Parathyroid adenoma (tissue), 2 donors: ENCODE results near the gene ACOX3.

Source experiments
- H2AFZ ChIP-seq: fragments of 300-600 bp; sonication (generic); one replicate; pipeline ENCODE4 v1.7.0; 2017; ENCODE audit warnings: antibody characterized with exemption, mild to moderate bottlenecking
- H3K27ac ChIP-seq: fragments of 300-600 bp; sonication (generic); one replicate; pipeline ENCODE4 v1.7.0; 2017
- H3K27me3 ChIP-seq: fragments of 300-600 bp; sonication (generic); one replicate; pipeline ENCODE4 v1.7.0; 2017; ENCODE audit warnings: low read length; ENCODE audit not compliant: control insufficient read depth, insufficient read depth
- H3K36me3 ChIP-seq: fragments of 300-600 bp; sonication (generic); one replicate; pipeline ENCODE4 v1.7.0; 2017; ENCODE audit warnings: low read length; ENCODE audit not compliant: control insufficient read depth, insufficient read depth
- H3K4me1 ChIP-seq: fragments of 300-600 bp; sonication (generic); one replicate; pipeline ENCODE4 v1.7.0; 2017; ENCODE audit warnings: control low read depth
- H3K4me2 ChIP-seq: fragments of 300-600 bp; sonication (generic); one replicate; pipeline ENCODE4 v1.7.0; 2017; ENCODE audit warnings: low read length
- H3K4me3 ChIP-seq: fragments of 300-600 bp; sonication (generic); one replicate; pipeline ENCODE4 v1.7.0; 2017; ENCODE audit warnings: low read depth, low read length
- H3K79me2 ChIP-seq: fragments of 300-600 bp; sonication (generic); one replicate; pipeline ENCODE4 v1.7.0; 2017; ENCODE audit warnings: control low read depth
- H3K9ac ChIP-seq: fragments of 300-600 bp; sonication (generic); one replicate; pipeline ENCODE4 v1.7.0; 2017; ENCODE audit warnings: mild to moderate bottlenecking
- H3K9me3 ChIP-seq: fragments of 300-600 bp; sonication (generic); one replicate; pipeline ENCODE4 v1.7.0; 2017; ENCODE audit warnings: low read length; ENCODE audit not compliant: control insufficient read depth
- TF ChIP-seq, protein P1 (sequence below): fragments of 300-600 bp; sonication (generic); IDR thresholded peaks from one replicate; pipeline ENCODE4 v1.7.0; 2017; ENCODE audit warnings: antibody characterized with exemption, mild to moderate bottlenecking
- donor health status: primary hyperparathyroidism.

ACOX3 gene

DNA sequence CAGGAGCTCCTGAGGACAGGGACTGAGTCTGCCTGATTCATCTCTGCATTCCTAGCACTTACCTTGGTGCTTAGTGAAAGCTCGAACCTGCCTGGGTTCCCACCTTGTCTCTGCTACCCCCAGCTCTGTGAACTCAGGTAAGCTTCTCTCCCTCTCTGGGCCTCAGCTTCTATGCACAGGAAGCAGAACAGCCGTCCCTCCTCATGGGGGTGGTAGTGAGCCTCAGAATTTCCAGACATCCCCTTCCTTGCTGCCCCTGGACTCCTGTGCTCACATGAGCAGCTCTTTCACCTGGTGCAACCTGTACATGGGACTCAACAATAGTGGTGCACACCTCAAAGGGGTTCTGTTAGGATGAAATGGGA lies 120.2 kb downstream of the ACOX3 start:
- Histone ChIP-seq H2AFZ (no peak overlapping the region), H3K79me2 (no peaks in the 10 kb centered on the region), H3K4me2 (no peak overlapping the region), H3K36me3 (no peaks in the 10 kb centered on the region), H3K27me3 (no peaks in the 10 kb centered on the region), H3K9ac (no peak overlapping the region), H3K4me1 (peaks cover 5% of the 10 kb centered on the region), H3K9me3 (no peaks in the 10 kb centered on the region), H3K27ac (no peak overlapping the region), H3K4me3 (no peak overlapping the region)
- TF ChIP-seq, protein P1, sequence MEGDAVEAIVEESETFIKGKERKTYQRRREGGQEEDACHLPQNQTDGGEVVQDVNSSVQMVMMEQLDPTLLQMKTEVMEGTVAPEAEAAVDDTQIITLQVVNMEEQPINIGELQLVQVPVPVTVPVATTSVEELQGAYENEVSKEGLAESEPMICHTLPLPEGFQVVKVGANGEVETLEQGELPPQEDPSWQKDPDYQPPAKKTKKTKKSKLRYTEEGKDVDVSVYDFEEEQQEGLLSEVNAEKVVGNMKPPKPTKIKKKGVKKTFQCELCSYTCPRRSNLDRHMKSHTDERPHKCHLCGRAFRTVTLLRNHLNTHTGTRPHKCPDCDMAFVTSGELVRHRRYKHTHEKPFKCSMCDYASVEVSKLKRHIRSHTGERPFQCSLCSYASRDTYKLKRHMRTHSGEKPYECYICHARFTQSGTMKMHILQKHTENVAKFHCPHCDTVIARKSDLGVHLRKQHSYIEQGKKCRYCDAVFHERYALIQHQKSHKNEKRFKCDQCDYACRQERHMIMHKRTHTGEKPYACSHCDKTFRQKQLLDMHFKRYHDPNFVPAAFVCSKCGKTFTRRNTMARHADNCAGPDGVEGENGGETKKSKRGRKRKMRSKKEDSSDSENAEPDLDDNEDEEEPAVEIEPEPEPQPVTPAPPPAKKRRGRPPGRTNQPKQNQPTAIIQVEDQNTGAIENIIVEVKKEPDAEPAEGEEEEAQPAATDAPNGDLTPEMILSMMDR = no peak

DNA sequence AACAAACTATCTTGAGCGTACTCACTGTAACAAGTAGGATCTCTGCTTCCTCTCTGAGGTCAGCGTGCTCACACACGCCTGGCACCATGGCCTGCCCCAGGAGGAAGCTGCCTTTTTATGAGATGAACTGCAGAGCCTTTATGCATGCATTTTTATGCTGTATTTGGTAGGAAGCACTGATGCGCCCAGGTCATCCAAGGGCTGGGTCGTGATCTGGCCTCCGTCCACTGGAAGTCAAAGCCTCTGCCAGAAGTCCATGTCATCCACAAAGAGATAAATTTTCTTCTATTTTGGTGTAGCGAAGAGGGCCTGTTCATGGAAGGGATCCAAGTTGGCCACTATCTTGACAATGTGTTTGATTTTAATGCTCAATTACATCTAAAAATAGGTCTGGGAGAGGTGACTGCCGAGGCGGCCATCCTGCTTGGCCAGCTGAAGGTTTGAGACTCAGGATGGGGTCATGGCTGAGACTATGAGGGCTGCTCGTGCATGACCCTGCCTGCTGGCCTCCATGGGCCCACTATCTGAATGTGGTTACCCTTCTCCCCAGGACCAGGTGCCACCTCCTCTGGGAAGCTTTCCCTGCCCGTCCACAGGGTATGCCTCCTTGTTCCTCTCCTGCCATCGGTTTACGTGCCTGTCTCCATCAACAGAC lies 120.7 kb downstream of the ACOX3 start:
- Histone ChIP-seq H3K27ac (no peak overlapping the region), H2AFZ (no peak overlapping the region), H3K9me3 (no peaks in the 10 kb centered on the region), H3K36me3 (no peaks in the 10 kb centered on the region), H3K79me2 (no peaks in the 10 kb centered on the region), H3K4me3 (no peak overlapping the region), H3K27me3 (no peaks in the 10 kb centered on the region), H3K9ac (no peak overlapping the region), H3K4me2 (no peak overlapping the region), H3K4me1 (peaks cover 8% of the 10 kb centered on the region)
- TF ChIP-seq, protein P1 = no peak

DNA sequence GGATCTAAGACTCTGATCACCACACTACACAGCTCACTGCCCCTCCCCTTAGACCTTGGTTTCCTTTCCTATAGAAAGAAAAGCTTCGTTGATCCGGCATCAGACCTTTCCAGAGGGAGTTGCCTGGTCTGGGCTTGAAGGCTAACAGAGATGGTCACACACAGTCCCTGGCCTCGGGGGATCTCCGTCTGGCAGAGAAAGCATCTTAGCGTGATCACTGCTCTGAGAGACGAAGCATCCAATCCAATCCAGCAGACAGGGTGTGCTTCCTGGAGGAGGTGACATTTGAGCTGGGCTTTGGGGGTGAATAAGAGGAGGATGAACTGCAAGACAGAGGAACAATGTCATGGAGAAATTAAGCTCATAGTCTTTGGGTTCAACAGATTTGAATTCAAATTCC lies 121.5 kb downstream of the ACOX3 start:
- TF ChIP-seq, protein P1 = no peak
- no peak overlapping the region for H3K27ac ChIP-seq
- H3K79me2 ChIP-seq = no peaks in the 10 kb centered on the region
- H3K27me3 ChIP-seq = no peaks in the 10 kb centered on the region
- H3K4me1 ChIP-seq = peaks cover 8% of the 10 kb centered on the region
- no peak overlapping the region for H3K4me2 ChIP-seq
- no peak overlapping the region for H3K4me3 ChIP-seq
- H3K9ac ChIP-seq = no peak overlapping the region
- H3K36me3 ChIP-seq = no peaks in the 10 kb centered on the region
- no peaks in the 10 kb centered on the region for H3K9me3 ChIP-seq
- H2AFZ ChIP-seq = no peak overlapping the region

DNA sequence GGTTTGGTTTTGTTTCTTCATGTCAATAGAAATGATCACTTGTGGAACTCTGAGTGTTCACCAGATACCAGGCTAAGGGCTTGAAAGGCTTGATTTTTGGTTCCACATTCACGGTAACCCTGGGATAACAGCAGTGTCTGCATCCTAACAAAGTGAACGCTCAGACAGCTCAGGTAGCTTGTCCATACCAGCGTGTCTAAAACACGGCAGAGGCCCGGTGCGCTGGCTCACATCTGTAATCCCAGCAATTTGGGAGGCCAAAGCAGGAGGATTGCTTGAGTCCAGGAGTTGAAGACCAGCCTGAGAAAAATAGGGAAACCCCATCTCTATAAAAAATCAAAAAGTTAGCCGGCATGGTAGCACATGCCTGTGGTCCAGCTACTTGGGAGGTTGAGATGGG lies 122.0 kb downstream of the ACOX3 start:
- peaks cover 8% of the 10 kb centered on the region for H3K4me1 ChIP-seq
- H2AFZ ChIP-seq = no peak overlapping the region
- no peaks in the 10 kb centered on the region for H3K79me2 ChIP-seq
- H3K4me2 ChIP-seq = no peak overlapping the region
- TF ChIP-seq, protein P1 = no peak
- H3K4me3 ChIP-seq = no peak overlapping the region
- H3K9ac ChIP-seq = no peak overlapping the region
- no peaks in the 10 kb centered on the region for H3K27me3 ChIP-seq
- no peak overlapping the region for H3K27ac ChIP-seq
- no peaks in the 10 kb centered on the region for H3K9me3 ChIP-seq
- H3K36me3 ChIP-seq = no peaks in the 10 kb centered on the region

DNA sequence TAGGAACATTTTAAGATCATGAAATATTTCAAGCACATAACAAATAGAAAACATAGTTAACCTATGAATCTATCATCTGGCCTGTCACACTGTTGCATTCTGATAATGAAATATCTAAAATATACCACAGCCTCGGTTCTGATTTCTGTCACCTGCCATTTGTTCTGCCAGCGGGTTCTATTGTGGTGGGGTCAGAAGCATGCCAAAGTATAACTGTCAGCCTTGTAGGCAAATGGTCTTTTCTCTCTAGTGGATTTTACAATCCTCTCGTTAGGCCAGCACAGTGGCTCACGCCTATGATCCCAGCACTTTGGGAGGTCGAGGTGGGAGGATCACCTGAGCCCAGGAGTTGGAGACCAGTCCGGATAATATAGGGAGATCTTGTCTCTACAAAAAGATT lies 123.0 kb downstream of the ACOX3 start:
- TF ChIP-seq, protein P1 = no peak
- H3K9me3 ChIP-seq = no peaks in the 10 kb centered on the region
- H3K27me3 ChIP-seq = no peaks in the 10 kb centered on the region
- H3K27ac ChIP-seq = no peak overlapping the region
- H3K4me1 ChIP-seq = peaks cover 8% of the 10 kb centered on the region
- no peak overlapping the region for H3K4me2 ChIP-seq
- no peaks in the 10 kb centered on the region for H3K79me2 ChIP-seq
- H3K4me3 ChIP-seq = no peak overlapping the region
- H3K36me3 ChIP-seq = no peaks in the 10 kb centered on the region
- no peak overlapping the region for H2AFZ ChIP-seq
- H3K9ac ChIP-seq = no peak overlapping the region
